Measurements from ENCODE around the gene PODNL1.

GRCh38 chr19:13981467-13981866, 43.2 kb upstream of the PODNL1 start:
- TF ChIP-seq EZH2 (IDR thresholded peaks at IDR 0.05; ENCODE audit: low read length, missing control alignments) = no peak
- TF ChIP-seq, protein P1, sequence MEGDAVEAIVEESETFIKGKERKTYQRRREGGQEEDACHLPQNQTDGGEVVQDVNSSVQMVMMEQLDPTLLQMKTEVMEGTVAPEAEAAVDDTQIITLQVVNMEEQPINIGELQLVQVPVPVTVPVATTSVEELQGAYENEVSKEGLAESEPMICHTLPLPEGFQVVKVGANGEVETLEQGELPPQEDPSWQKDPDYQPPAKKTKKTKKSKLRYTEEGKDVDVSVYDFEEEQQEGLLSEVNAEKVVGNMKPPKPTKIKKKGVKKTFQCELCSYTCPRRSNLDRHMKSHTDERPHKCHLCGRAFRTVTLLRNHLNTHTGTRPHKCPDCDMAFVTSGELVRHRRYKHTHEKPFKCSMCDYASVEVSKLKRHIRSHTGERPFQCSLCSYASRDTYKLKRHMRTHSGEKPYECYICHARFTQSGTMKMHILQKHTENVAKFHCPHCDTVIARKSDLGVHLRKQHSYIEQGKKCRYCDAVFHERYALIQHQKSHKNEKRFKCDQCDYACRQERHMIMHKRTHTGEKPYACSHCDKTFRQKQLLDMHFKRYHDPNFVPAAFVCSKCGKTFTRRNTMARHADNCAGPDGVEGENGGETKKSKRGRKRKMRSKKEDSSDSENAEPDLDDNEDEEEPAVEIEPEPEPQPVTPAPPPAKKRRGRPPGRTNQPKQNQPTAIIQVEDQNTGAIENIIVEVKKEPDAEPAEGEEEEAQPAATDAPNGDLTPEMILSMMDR (conservative IDR thresholded peaks at IDR 0.05 in 1 of 2, IDR thresholded peaks at IDR 0.05 in 1 of 2; ENCODE audit: low read depth in 1 of 2, low read length in 2 of 2) = no peak

Data from fibroblast of lung (primary cell).